Measurements from ENCODE around the gene SHB.

GRCh38 chr9:37926737-37927118 is 142.3 kb downstream of the SHB start:
- TF ChIP-seq CTCF (IDR thresholded peaks at IDR 0.05; ENCODE audit: low read depth, low read length) (no peak), EZH2phosphoT487 (IDR thresholded peaks at IDR 0.05; ENCODE audit: low read depth) (no peak)
